NCI-H82 treated with DMSO at 0.1 percent for 48 hours (cell line): ENCODE results near the gene USP20.
"Not testable (repeated sequence)": the region's sequence is repeated elsewhere in the genome, so short reads cannot be mapped to it uniquely, and the experiment has no call there.

Experiments
- DNase-seq: peaks from one replicate; lab custom pipeline; 2025; ENCODE audit not compliant: unreplicated experiment; lab: John Stamatoyannopoulos, UW

The USP20 gene

GRCh38 chr9:129889122-129889940, 54.1 kb downstream of the USP20 start:
- no peak for DNase-seq

GRCh38 chr9:129889941-129890717, 54.9 kb downstream of the USP20 start:
- no peak for DNase-seq

GRCh38 chr9:129890718-129891299, 55.6 kb downstream of the USP20 start:
- not testable (repeated sequence) for DNase-seq

DNA sequence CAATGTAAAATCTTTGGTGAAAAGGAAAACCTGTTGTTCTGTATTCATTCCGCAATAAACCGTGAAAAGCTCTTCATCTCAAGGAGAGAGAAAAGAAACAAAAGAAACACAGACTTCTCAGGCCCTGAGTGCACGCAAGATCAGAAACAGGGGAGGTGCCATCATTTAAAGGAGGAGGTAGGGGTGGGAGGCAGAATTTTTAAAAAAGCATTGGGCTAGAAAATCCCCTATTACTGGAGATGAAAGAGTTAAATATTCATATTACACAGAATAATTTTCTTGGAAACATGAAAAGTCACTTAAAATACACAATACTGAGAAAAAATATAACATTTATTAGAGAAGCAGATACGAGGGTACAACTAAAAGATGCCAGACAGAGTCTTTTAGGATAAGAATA, 56.3 kb downstream of the USP20 start:
- no peak for DNase-seq

DNA sequence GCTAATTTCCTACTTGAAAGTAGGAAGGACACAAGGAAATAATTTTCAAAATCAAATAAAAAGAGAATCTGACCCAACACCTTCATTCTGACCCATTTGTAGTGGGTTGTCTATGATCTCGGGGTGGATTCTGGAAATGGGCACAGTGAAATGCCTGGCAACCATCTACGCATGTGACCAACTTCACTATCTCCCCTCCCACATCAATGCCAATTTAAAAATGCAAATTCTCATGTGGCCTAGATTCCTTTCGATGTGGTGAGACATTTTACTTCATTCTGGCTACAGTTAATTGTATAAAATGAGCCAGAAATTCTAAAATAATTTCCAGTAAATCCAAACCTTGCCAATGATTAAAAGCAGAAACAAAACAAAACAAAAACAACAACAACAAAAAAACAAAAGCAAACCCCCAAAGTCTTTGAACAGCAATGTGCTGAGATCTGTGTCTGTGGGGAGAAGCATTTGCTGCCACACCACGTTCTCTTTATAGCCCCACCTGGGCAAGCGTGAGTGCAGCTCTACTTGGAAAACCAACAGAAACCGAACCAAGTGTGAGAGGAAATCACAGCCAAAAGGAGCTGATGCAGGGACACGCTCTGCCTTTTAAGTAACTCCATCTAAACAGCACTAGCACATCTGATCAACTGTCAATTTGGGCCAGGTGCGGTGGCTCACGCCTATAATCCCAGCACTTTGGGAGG, 59.0 kb downstream of the USP20 start:
- DNase-seq = no peak

- no peak for DNase-seq
Measured at GRCh38 chr9:129895376-129896268, 60.4 kb downstream of the USP20 start.

DNA sequence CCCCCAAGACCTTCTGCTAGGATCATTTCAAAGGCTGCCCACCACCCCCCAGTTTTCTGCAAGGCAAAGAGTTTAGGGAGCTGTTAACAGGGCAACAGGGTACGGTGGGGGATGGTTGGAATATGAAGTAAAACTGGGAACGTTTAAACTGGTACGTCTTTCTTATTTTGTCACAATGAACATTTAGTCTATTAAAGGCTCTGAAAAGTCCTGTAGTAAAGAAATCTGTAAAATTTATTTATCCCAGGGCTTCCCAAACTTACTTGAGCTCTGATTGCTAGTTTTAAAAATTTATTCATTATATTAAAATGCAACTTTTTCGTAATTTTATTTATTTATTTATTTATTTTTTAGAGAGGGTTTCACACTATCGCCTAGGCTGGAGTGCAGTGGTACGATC, 62.0 kb downstream of the USP20 start:
- DNase-seq = no peak

- no peak for DNase-seq
Measured at GRCh38 chr9:129898185-129898584, 62.9 kb downstream of the USP20 start.

DNA sequence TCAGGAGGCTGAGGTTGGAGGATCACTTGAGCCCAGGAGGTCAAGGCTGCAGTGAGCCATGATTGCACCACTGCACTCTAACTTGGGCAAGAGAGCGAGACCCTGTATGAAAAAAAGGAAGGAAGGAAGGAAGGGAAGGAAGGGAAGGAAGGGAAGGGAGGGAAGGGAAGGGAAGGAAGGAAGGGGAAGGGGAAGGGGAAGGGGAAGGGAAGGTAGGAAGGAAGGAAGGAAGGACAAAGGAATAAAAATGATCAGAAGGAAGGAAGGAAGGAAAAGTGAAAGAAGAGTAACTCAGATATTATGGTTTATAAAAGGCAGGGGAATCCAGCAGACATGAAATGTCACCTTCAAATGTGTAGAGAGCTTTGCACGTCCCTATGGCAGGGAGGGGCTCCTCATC, 64.4 kb downstream of the USP20 start:
- DNase-seq = no peak

GRCh38 chr9:129900263-129901027, 65.2 kb downstream of the USP20 start:
- DNase-seq = no peak

GRCh38 chr9:129901993-129902739, 66.9 kb downstream of the USP20 start:
- DNase-seq = no peak

- no peak for DNase-seq
Measured at GRCh38 chr9:129902740-129903134, 67.5 kb downstream of the USP20 start.

- no peak for DNase-seq
Measured at GRCh38 chr9:129904734-129905133, 69.5 kb downstream of the USP20 start.

DNA sequence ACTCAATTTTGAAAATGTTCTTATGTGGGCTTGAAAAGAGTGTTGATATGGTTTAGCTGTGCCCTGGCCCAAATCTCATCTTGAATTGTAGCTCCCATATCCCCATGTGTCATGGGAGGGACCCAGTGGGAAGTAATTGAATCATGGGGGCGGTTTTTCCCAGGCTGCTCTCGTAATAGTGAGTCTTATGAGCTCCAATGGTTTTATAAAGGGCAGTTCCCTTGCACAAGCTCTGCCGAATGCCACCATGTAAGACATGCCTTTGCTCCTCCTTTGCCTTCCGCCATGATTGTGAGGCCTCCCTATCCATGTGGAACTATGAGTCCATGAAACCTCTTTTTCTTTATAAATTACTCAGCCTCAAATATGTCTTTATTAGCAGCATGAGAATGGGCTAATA, 71.0 kb downstream of the USP20 start:
- DNase-seq = no peak

GRCh38 chr9:129907201-129907600, 71.9 kb downstream of the USP20 start:
- DNase-seq = no peak

GRCh38 chr9:129908906-129909305, 73.6 kb downstream of the USP20 start:
- DNase-seq = no peak

GRCh38 chr9:129909851-129910250, 74.6 kb downstream of the USP20 start:
- DNase-seq = no peak

GRCh38 chr9:129910628-129911567, 75.6 kb downstream of the USP20 start:
- DNase-seq = no peak
